ENCODE data around the gene PGAP2. TPM values are rescaled to one million over a fixed set of nuclear protein-coding genes. Genes with fewer than 3 reads are reported as not detected.

The PGAP2 gene
- total RNA-seq, 1 donor from 2014 or later = 12.7 TPM

- peaks cover 5% of the 10 kb centered on the region for H3K4me1 Mint-ChIP-seq (ENCODE audit: low read depth)
- H3K27me3 Mint-ChIP-seq (ENCODE audit: low read depth) = no peaks in the 10 kb centered on the region
- no peak overlapping the region for H3K27ac Mint-ChIP-seq (ENCODE audit: unreplicated experiment)
- peak; percentile 70 for TF ChIP-seq CTCF (IDR thresholded peaks at IDR 0.05)
- H3K36me3 Mint-ChIP-seq (ENCODE audit: low read depth) = peaks cover 16% of the 10 kb centered on the region
- no peak overlapping the region for H3K4me3 Mint-ChIP-seq (ENCODE audit: unreplicated experiment)
- no peak for DNase-seq (ENCODE audit: low spot score)
- H3K9me3 Mint-ChIP-seq (ENCODE audit: low read depth) = no peaks in the 10 kb centered on the region
Observed at GRCh38 chr11:3824714-3825472, 16.5 kb downstream of the PGAP2 start.

GRCh38 chr11:3825473-3826154 is 17.3 kb downstream of the PGAP2 start:
- Mint-ChIP-seq H3K4me1 (ENCODE audit: low read depth) (peaks cover 5% of the 10 kb centered on the region), H3K36me3 (ENCODE audit: low read depth) (peaks cover 18% of the 10 kb centered on the region), H3K27ac (ENCODE audit: unreplicated experiment) (no peak overlapping the region), H3K9me3 (ENCODE audit: low read depth) (no peaks in the 10 kb centered on the region), H3K27me3 (ENCODE audit: low read depth) (no peaks in the 10 kb centered on the region), H3K4me3 (ENCODE audit: unreplicated experiment) (no peak overlapping the region)
- no peak for DNase-seq (ENCODE audit: low spot score)
- no peak for TF ChIP-seq CTCF (IDR thresholded peaks at IDR 0.05)

GRCh38 chr11:3826721-3827120 is 18.4 kb downstream of the PGAP2 start:
- no peak for TF ChIP-seq CTCF (IDR thresholded peaks at IDR 0.05)
- Mint-ChIP-seq H3K36me3 (ENCODE audit: low read depth) (peaks cover 21% of the 10 kb centered on the region), H3K27me3 (ENCODE audit: low read depth) (no peaks in the 10 kb centered on the region), H3K27ac (ENCODE audit: unreplicated experiment) (no peak overlapping the region), H3K4me3 (ENCODE audit: unreplicated experiment) (no peak overlapping the region), H3K4me1 (ENCODE audit: low read depth) (peaks cover 5% of the 10 kb centered on the region), H3K9me3 (ENCODE audit: low read depth) (no peaks in the 10 kb centered on the region)
- no peak for DNase-seq (ENCODE audit: low spot score)

GRCh38 chr11:3827434-3828186 is 19.2 kb downstream of the PGAP2 start:
- TF ChIP-seq CTCF (IDR thresholded peaks at IDR 0.05) = no peak
- DNase-seq (ENCODE audit: low spot score) = no peak
- Mint-ChIP-seq H3K27me3 (ENCODE audit: low read depth) (no peaks in the 10 kb centered on the region), H3K4me1 (ENCODE audit: low read depth) (peaks cover 5% of the 10 kb centered on the region), H3K9me3 (ENCODE audit: low read depth) (no peaks in the 10 kb centered on the region), H3K27ac (ENCODE audit: unreplicated experiment) (no peak overlapping the region), H3K4me3 (ENCODE audit: unreplicated experiment) (no peak overlapping the region), H3K36me3 (ENCODE audit: low read depth) (peaks cover 21% of the 10 kb centered on the region)

- Mint-ChIP-seq H3K9me3 (ENCODE audit: low read depth) (no peaks in the 10 kb centered on the region), H3K27ac (ENCODE audit: unreplicated experiment) (no peak overlapping the region), H3K4me3 (ENCODE audit: unreplicated experiment) (no peak overlapping the region), H3K27me3 (ENCODE audit: low read depth) (no peaks in the 10 kb centered on the region), H3K4me1 (ENCODE audit: low read depth) (peaks cover 4% of the 10 kb centered on the region), H3K36me3 (ENCODE audit: low read depth) (peaks cover 21% of the 10 kb centered on the region)
- DNase-seq (ENCODE audit: low spot score) = no peak
- TF ChIP-seq CTCF (IDR thresholded peaks at IDR 0.05) = no peak
Observed at GRCh38 chr11:3830088-3830487, 21.7 kb downstream of the PGAP2 start.
